Panc1 (cell line): ENCODE measurements around the gene NDN. TPM values are rescaled to one million over a fixed set of nuclear protein-coding genes. Genes with fewer than 3 reads are reported as not detected.

Experiments
- ATAC-seq: fragments of 200-7000 bp; cut with Tn5 transposase; 2 replicates; pipeline ENCODE4 v1.9.1; 2020; ENCODE audit warnings: mild to moderate bottlenecking, moderate library complexity
- BruUV-seq: library from RNA; stranded (reverse); fragments of 400-500 nt; replicated peaks from 2 replicates; lab custom pipeline; 2021; lab: Mats Ljungman, UMichigan
- CTCF ChIA-PET: fragments of 300-600 bp; sonication (Branson Sonifier 250); formaldehyde crosslinking; loops from one replicate; lab custom pipeline; 2022; ENCODE audit warnings: antibody characterized with exemption; lab: Charles Lee
- POLR2A ChIA-PET: fragments of 300-600 bp; sonication (Branson Sonifier 250); formaldehyde crosslinking; loops from one replicate; lab custom pipeline; 2022; ENCODE audit warnings: antibody characterized with exemption; lab: Charles Lee
- DNase-seq: peaks from one replicate; pipeline ENCODE4 v3.0.0-alpha.2; 2010; ENCODE audit warnings: low read depth, low spot score
- H3K27ac ChIP-seq: 2 replicates; pipeline ENCODE4 v1.5.1; 2011; ENCODE audit warnings: mild to moderate bottlenecking, low read length, inconsistent platforms
- H3K27me3 ChIP-seq: fragments of 200-500 bp; sonication (Bioruptor generic); 2 replicates; pipeline ENCODE4 v1.6.0; 2014; ENCODE audit warnings: low read length, inconsistent platforms; ENCODE audit not compliant: control insufficient read depth, insufficient read depth
- H3K36me3 ChIP-seq: fragments of 200-500 bp; sonication (Bioruptor generic); 2 replicates; pipeline ENCODE4 v1.5.1; 2014; ENCODE audit warnings: inconsistent platforms, mild to moderate bottlenecking, low read length, moderate library complexity; ENCODE audit not compliant: control insufficient read depth, insufficient read depth
- H3K4me1 ChIP-seq: 2 replicates; pipeline ENCODE4 v1.5.1; 2011; ENCODE audit warnings: inconsistent platforms, mild to moderate bottlenecking, low read length, moderate library complexity; ENCODE audit not compliant: control insufficient read depth, insufficient read depth
- H3K4me3 ChIP-seq, 2 experiments: 2 replicates each; pipeline ENCODE4 v1.5.1; 2011 to 2012; ENCODE audit warnings: low read depth in 2 of 2, low read length in 2 of 2, mild to moderate bottlenecking in 2 of 2, inconsistent platforms in 1 of 2, moderate library complexity in 1 of 2
- H3K9me3 ChIP-seq: fragments of 200-500 bp; sonication (Bioruptor generic); 2 replicates; pipeline ENCODE4 v1.5.1; 2014; ENCODE audit warnings: low read depth, mild to moderate bottlenecking, inconsistent platforms, low read length, moderate library complexity; ENCODE audit not compliant: control insufficient read depth, insufficient read depth
- CTCF ChIP-seq: fragments of 450-650 bp; IDR thresholded peaks from 2 replicates; pipeline ENCODE4 v1.5.1; 2017; ENCODE audit warnings: mild to moderate bottlenecking
- POLR2AphosphoS5 ChIP-seq: IDR thresholded peaks from 2 replicates; pipeline ENCODE4 v1.6.1; 2012; ENCODE audit warnings: mild to moderate bottlenecking, low read depth, low read length, moderate library complexity
- REST ChIP-seq, 2 experiments: IDR thresholded peaks; 2 replicates each; pipeline ENCODE4 v1.6.1; 2011 to 2012; ENCODE audit warnings: low read depth in 2 of 2, control low read depth in 1 of 2, low read length in 1 of 2, mild to moderate bottlenecking in 1 of 2, moderate library complexity in 1 of 2; ENCODE audit not compliant: insufficient read depth in 1 of 2
- SIN3A ChIP-seq: IDR thresholded peaks from 2 replicates; pipeline ENCODE4 v1.6.1; 2012; ENCODE audit warnings: low read depth, mild to moderate bottlenecking, low read length, moderate library complexity, borderline replicate concordance; ENCODE audit not compliant: insufficient read depth
- TCF7L2 ChIP-seq: IDR thresholded peaks from 2 replicates; pipeline ENCODE4 v1.6.1; 2011; ENCODE audit warnings: mild to moderate bottlenecking, low read depth, low read length, inconsistent platforms
- in situ Hi-C: cut with HindIII; loops from 2 replicates; pipeline ENCODE4 v1.10.0; 2016; ENCODE audit warnings: low sequenced_read_pairs, low pct_unique_long_range_greater_than_20kb
- intact Hi-C: fragments of 100-400 bp; cut with micrococcal nuclease; formaldehyde crosslinking; loops from one replicate; pipeline ENCODE4 v1.10.0; 2022; ENCODE audit not compliant: unreplicated experiment
- total RNA-seq: library from RNA; stranded (reverse); gene quantifications from one replicate; pipeline ENCODE4 v1.2.1, GENCODE V29; 2021; ENCODE audit not compliant: unreplicated experiment

NDN gene
- total RNA-seq, 1 experiment from 2014 or later = not detected

GRCh38 chr15:23663232-23663631 is 23.9 kb downstream of the NDN start:
- H3K4me3 ChIP-seq = no peak overlapping the region
- no peak for DNase-seq
- in situ Hi-C loops (no loop called here), intact Hi-C loops (no loop called here)
- H3K9me3 ChIP-seq = no peaks in the 10 kb centered on the region
- no peaks in the 10 kb centered on the region for H3K36me3 ChIP-seq
- CTCF ChIA-PET = no interaction called here
- POLR2A ChIA-PET = no interaction called here
- no peaks in the 10 kb centered on the region for H3K4me1 ChIP-seq
- peaks cover 12% of the 10 kb centered on the region for H3K27me3 ChIP-seq
- H3K27ac ChIP-seq = no peak overlapping the region
- ATAC-seq = no peak
- TF ChIP-seq POLR2AphosphoS5 (no peak), SIN3A (no peak), CTCF (no peak; the same call in 1 of the 2 replicates), TCF7L2 (no peak), REST (IDR thresholded peaks at IDR 0.05; ENCODE audit: insufficient read depth in 1 of 2, low read depth in 2 of 2, low read length in 1 of 2) (no peak)
- no TSS peak for BruUV-seq

- in situ Hi-C loops = no loop called here
Measured at GRCh38 chr15:23648920-23649515, 38.1 kb downstream of the NDN start.

More at GRCh38 chr15:23648920-23649515, 38.1 kb downstream of the NDN start:
- DNase-seq (no peak), ATAC-seq (peak; percentile 80; the same call in 1 of the 2 replicates)
- Histone ChIP-seq H3K4me1 (no peaks in the 10 kb centered on the region), H3K27me3 (peaks cover 10% of the 10 kb centered on the region), H3K9me3 (no peaks in the 10 kb centered on the region), H3K27ac (no peak overlapping the region), H3K4me3 (no peak overlapping the region), H3K36me3 (no peaks in the 10 kb centered on the region)
- CTCF ChIA-PET = interaction anchor here (0.5 kb wide), 1 partner anchor 18 kb away, joined by 5 read pairs; no protein-coding TSS in a partner anchor
- BruUV-seq = no TSS peak
- POLR2A ChIA-PET = no interaction called here
- TF ChIP-seq SIN3A (no peak), REST (IDR thresholded peaks at IDR 0.05; ENCODE audit: insufficient read depth in 1 of 2, low read depth in 2 of 2, low read length in 1 of 2) (no peak), POLR2AphosphoS5 (no peak), CTCF (peak; percentile 83)
- intact Hi-C loops = loop anchor here (5.0 kb wide), 1 partner anchor 208 kb away; no protein-coding TSS in a partner anchor
